K562 (cell line): ENCODE results near the gene COX4I2. TPM values are rescaled to one million over a fixed set of nuclear protein-coding genes. Genes with fewer than 3 reads are reported as not detected.

Experiments
- E2F3 ChIP-seq: fragments of 250-450 bp; sonication (Bioruptor Pico); IDR thresholded peaks from 2 replicates; pipeline ENCODE4 v1.4.0; 2020; ENCODE audit warnings: mild to moderate bottlenecking
- FUS ChIP-seq: fragments of 200-400 bp; formaldehyde crosslinking; optimal IDR thresholded peaks from 2 replicates; pipeline ENCODE3; 2017; ENCODE audit warnings: low read depth, low read length
- KDM4B ChIP-seq, 2 experiments: fragments of 450-650 bp in 1 of 2; sonication (generic) in 1 of 2; IDR thresholded peaks; 2 replicates each; pipeline ENCODE4 v1.6.1; 2016 to 2017; ENCODE audit warnings: borderline replicate concordance in 2 of 2, antibody characterized with exemption in 1 of 2, low read depth in 1 of 2, mild to moderate bottlenecking in 1 of 2
- NFIX ChIP-seq: fragments of 250-450 bp; sonication (Bioruptor Pico); IDR thresholded peaks from 2 replicates; pipeline ENCODE4 v1.4.0; 2020; ENCODE audit warnings: low read depth, mild to moderate bottlenecking, moderate library complexity
- NONO ChIP-seq, 2 experiments: fragments of 200-400 bp in 1 of 2; fragments of 450-650 bp in 1 of 2; formaldehyde crosslinking in 1 of 2; IDR thresholded peaks; 2 replicates each; pipeline ENCODE4 v1.6.1; 2017; ENCODE audit warnings: low read depth in 2 of 2, mild to moderate bottlenecking in 2 of 2, moderate library complexity in 2 of 2, low read length in 1 of 2
- PCBP2 ChIP-seq: fragments of 200-400 bp; formaldehyde crosslinking; IDR thresholded peaks from 2 replicates; pipeline ENCODE4 v1.6.1; 2018; ENCODE audit warnings: low read length, low read depth, mild to moderate bottlenecking, moderate library complexity; ENCODE audit not compliant: poor library complexity, severe bottlenecking
- POLR3G ChIP-seq: IDR thresholded peaks from 2 replicates; pipeline ENCODE4 v1.6.1; 2011; ENCODE audit not compliant: insufficient read length, insufficient replicate concordance; ENCODE audit errors: extremely low read depth
- RBM14 ChIP-seq: fragments of 200-400 bp; formaldehyde crosslinking; IDR thresholded peaks from 2 replicates; pipeline ENCODE4 v1.6.1; 2018; ENCODE audit warnings: low read depth, mild to moderate bottlenecking, low read length, moderate library complexity, borderline replicate concordance; ENCODE audit not compliant: insufficient read depth
- RBM39 ChIP-seq: fragments of 200-400 bp; formaldehyde crosslinking; optimal IDR thresholded peaks from 2 replicates; pipeline ENCODE3; 2018; ENCODE audit warnings: low read depth, low read length
- SP2 ChIP-seq: IDR thresholded peaks from 2 replicates; pipeline ENCODE4 v1.6.1; 2011; ENCODE audit warnings: mild to moderate bottlenecking, low read depth, low read length, moderate library complexity; ENCODE audit not compliant: poor library complexity, severe bottlenecking; ENCODE audit errors: extremely low read depth
- TAF15 ChIP-seq: fragments of 200-400 bp; formaldehyde crosslinking; IDR thresholded peaks from 2 replicates; pipeline ENCODE4 v1.6.1; 2017; ENCODE audit warnings: mild to moderate bottlenecking, low read depth, low read length, moderate library complexity
- ZNF165 ChIP-seq: fragments of 250-450 bp; sonication (Bioruptor Pico); IDR thresholded peaks from 2 replicates; pipeline ENCODE4 v1.4.0; 2020; ENCODE audit warnings: borderline replicate concordance
- ZNF263 ChIP-seq: sonication (generic); formaldehyde crosslinking; IDR thresholded peaks from 2 replicates; pipeline ENCODE4 v1.8.0; 2022; ENCODE audit warnings: mild to moderate bottlenecking, missing genetic modification reagents, borderline replicate concordance
- ZNF583 ChIP-seq: fragments of 250-450 bp; sonication (Bioruptor Pico); IDR thresholded peaks from 2 replicates; pipeline ENCODE4 v1.4.0; 2020
- ZNF644 ChIP-seq: fragments of 200-800 bp; sonication (Bioruptor generic); IDR thresholded peaks from 2 replicates; pipeline ENCODE4 v1.6.1; 2016; ENCODE audit warnings: low read depth, missing genetic modification characterization, missing compliant biosample characterization
- ZNF668 ChIP-seq: fragments of 250-450 bp; sonication (Bioruptor Pico); IDR thresholded peaks from 2 replicates; pipeline ENCODE4 v1.8.0; 2022; ENCODE audit warnings: mild to moderate bottlenecking, inconsistent platforms
- ZNF696 ChIP-seq: fragments of 250-450 bp; sonication (Bioruptor Pico); conservative IDR thresholded peaks from 2 replicates; pipeline ENCODE4 v1.4.0; 2020; ENCODE audit warnings: mild to moderate bottlenecking, moderate library complexity
- ZNF79 ChIP-seq: fragments of 250-450 bp; sonication (Bioruptor Pico); IDR thresholded peaks from 2 replicates; pipeline ENCODE4 v1.4.0; 2020; ENCODE audit warnings: low read depth, mild to moderate bottlenecking, moderate library complexity
- polyA plus RNA-seq, 8 experiments: library from polyadenylated mRNA; depleted of rRNA in 4 of 8; stranded (reverse) in 5 of 8; unstranded in 3 of 8; fragments of >200 nt; fragmentation: Nextera tagmentation in 2 of 8; fragmentation: Illumina TruSeq in 1 of 8; extraction: Ambion mirVana in 2 of 8; extraction: Trizol in 1 of 8; gene quantifications; 2 replicates each; pipeline versions ENCODE4 v1.2.1 to v1.2.3, GENCODE V29; 2011 to 2014; ENCODE audit warnings: inconsistent platforms in 1 of 8, missing spikeins in 1 of 8
- total RNA-seq, 7 experiments: library from RNA; depleted of rRNA in 6 of 7; stranded (reverse); fragments of >200 nt in 6 of 7; fragmentation: Illumina TruSeq in 2 of 7; extraction: Trizol in 2 of 7; gene quantifications; 2 replicates each; pipeline versions ENCODE4 v1.2.1 to v1.2.3, GENCODE V29; 2011 to 2021; ENCODE audit warnings: low replicate concordance in 1 of 7
- TF ChIP-seq, protein P1 (sequence below): IDR thresholded peaks from 2 replicates; pipeline ENCODE4 v1.6.1; 2014; ENCODE audit warnings: antibody characterized with exemption
- TF ChIP-seq, protein P2 (sequence below): sonication (generic); formaldehyde crosslinking; IDR thresholded peaks from 2 replicates; pipeline ENCODE4 v1.9.0; 2022; ENCODE audit warnings: mild to moderate bottlenecking, missing genetic modification reagents
- TF ChIP-seq, protein P3 (sequence below): IDR thresholded peaks from 2 replicates; pipeline ENCODE4 v1.6.1; 2011; ENCODE audit not compliant: insufficient read length; ENCODE audit errors: extremely low read depth
- TF ChIP-seq, protein P4 (sequence below): fragments of 250-450 bp; sonication (Bioruptor Pico); IDR thresholded peaks from 2 replicates; pipeline ENCODE4 v1.8.0; 2021; ENCODE audit warnings: borderline replicate concordance, mild to moderate bottlenecking, moderate library complexity; ENCODE audit not compliant: poor library complexity, severe bottlenecking
- TF ChIP-seq, protein P5 (sequence below): fragments of 450-650 bp; IDR thresholded peaks from 2 replicates; pipeline ENCODE4 v1.6.1; 2017; ENCODE audit warnings: mild to moderate bottlenecking, moderate library complexity

The COX4I2 gene
- total and polyA plus RNA-seq, 9 of the 15 experiments (the other 6 are each of a cell fraction or from before 2014, with no cell fraction given), result not detected

DNA sequence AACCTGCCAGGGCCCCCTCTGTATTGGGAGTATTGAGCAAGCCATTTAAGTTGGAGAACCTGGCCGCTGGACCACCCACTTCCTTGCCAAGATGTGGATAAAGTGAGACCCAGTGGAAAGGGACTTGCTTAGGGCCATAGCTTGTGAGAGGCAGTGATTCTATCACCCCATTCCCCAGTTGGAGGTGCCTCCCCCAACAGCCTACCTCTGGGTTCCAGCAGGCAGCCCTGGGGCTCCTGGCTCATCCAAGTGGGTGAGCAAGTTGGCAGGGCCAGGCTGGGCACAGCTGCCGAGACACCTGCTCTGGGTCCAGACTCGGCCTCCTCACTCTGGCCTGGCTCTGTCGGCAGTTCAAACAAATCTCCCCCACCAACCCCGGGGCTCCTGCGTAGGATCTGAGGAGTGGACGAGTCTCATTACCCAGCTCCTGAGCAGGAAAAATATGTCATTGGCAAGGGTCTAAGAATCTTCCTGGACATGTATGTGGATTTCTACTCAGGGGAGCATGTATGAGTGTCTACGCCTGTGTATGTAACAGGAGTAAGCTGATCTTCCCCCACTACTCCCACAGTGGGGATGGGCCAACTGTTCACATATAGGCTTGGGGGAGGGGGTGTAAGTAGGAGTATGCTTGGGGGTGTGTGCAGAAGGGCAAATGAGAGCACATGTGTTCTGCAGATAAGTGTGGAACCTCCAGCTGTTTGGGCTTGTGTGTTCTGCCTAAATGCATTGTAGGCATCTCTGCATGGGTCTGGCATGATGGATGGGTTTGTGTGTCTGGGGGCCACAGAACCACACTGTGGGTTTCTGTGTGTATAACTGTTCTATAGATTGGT is 30.7 kb upstream of the COX4I2 start (continued):
- TF ChIP-seq FUS, result no peak
- TF ChIP-seq NFIX (CRISPR knock-in tag), result no peak
- no peak for TF ChIP-seq PCBP2
- TF ChIP-seq, protein P1, sequence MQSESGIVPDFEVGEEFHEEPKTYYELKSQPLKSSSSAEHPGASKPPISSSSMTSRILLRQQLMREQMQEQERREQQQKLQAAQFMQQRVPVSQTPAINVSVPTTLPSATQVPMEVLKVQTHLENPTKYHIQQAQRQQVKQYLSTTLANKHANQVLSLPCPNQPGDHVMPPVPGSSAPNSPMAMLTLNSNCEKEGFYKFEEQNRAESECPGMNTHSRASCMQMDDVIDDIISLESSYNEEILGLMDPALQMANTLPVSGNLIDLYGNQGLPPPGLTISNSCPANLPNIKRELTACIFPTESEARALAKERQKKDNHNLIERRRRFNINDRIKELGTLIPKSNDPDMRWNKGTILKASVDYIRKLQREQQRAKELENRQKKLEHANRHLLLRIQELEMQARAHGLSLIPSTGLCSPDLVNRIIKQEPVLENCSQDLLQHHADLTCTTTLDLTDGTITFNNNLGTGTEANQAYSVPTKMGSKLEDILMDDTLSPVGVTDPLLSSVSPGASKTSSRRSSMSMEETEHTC, result no peak
- TF ChIP-seq, protein P2, sequence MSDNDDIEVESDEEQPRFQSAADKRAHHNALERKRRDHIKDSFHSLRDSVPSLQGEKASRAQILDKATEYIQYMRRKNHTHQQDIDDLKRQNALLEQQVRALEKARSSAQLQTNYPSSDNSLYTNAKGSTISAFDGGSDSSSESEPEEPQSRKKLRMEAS, result peak; percentile 83
- TF ChIP-seq ZNF79, result no peak
- no peak for TF ChIP-seq ZNF165 (CRISPR knock-in tag)
- no peak for TF ChIP-seq ZNF583
- TF ChIP-seq KDM4B (IDR thresholded peaks at IDR 0.05; ENCODE audit: borderline replicate concordance in 2 of 2, low read depth in 1 of 2), result no peak
- TF ChIP-seq ZNF263 (CRISPR knock-in tag), result peak; percentile 16; the same call in 1 of the 2 replicates
- TF ChIP-seq, protein P3, sequence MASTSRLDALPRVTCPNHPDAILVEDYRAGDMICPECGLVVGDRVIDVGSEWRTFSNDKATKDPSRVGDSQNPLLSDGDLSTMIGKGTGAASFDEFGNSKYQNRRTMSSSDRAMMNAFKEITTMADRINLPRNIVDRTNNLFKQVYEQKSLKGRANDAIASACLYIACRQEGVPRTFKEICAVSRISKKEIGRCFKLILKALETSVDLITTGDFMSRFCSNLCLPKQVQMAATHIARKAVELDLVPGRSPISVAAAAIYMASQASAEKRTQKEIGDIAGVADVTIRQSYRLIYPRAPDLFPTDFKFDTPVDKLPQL, result no peak
- no peak for TF ChIP-seq POLR3G
- TF ChIP-seq SP2, result no peak
- peak in 1 of 2 experiments; percentile 50; a peak in 1 of 4 replicates for TF ChIP-seq NONO (IDR thresholded peaks at IDR 0.05; ENCODE audit: low read depth in 2 of 2, low read length in 1 of 2)
- no peak for TF ChIP-seq E2F3 (CRISPR knock-in tag)
- TF ChIP-seq RBM14, result no peak
- TF ChIP-seq, protein P4, sequence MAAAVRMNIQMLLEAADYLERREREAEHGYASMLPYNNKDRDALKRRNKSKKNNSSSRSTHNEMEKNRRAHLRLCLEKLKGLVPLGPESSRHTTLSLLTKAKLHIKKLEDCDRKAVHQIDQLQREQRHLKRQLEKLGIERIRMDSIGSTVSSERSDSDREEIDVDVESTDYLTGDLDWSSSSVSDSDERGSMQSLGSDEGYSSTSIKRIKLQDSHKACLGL (CRISPR knock-in tag), result no peak
- TF ChIP-seq ZNF668 (CRISPR knock-in tag), result no peak
- no peak for TF ChIP-seq ZNF644 (tag)
- no peak for TF ChIP-seq TAF15
- TF ChIP-seq RBM39, result no peak
- TF ChIP-seq, protein P5, sequence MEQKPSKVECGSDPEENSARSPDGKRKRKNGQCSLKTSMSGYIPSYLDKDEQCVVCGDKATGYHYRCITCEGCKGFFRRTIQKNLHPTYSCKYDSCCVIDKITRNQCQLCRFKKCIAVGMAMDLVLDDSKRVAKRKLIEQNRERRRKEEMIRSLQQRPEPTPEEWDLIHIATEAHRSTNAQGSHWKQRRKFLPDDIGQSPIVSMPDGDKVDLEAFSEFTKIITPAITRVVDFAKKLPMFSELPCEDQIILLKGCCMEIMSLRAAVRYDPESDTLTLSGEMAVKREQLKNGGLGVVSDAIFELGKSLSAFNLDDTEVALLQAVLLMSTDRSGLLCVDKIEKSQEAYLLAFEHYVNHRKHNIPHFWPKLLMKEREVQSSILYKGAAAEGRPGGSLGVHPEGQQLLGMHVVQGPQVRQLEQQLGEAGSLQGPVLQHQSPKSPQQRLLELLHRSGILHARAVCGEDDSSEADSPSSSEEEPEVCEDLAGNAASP, result no peak
- no peak for TF ChIP-seq ZNF696 (CRISPR knock-in tag)
